PC-9 (cell line): ENCODE results near the gene JPT1. TPM values are rescaled to one million over a fixed set of nuclear protein-coding genes. Genes with fewer than 3 reads are reported as not detected.

Source experiments
- BruUV-seq: library from RNA; stranded (reverse); fragments of 400-500 nt; replicated peaks from 2 replicates; lab custom pipeline; 2021; lab: Mats Ljungman, UMichigan
- CTCF ChIA-PET: fragments of 300-600 bp; sonication (Branson Sonifier 250); formaldehyde crosslinking; loops from one replicate; lab custom pipeline; 2022; ENCODE audit warnings: antibody characterized with exemption; lab: Charles Lee
- POLR2A ChIA-PET: fragments of 300-600 bp; sonication (Branson Sonifier 250); formaldehyde crosslinking; loops from one replicate; lab custom pipeline; 2022; ENCODE audit warnings: antibody characterized with exemption; ENCODE audit not compliant: unreplicated experiment; lab: Charles Lee
- DNase-seq, 2 experiments: peaks; one replicate each; pipeline versions ENCODE4 v3.0.0 to v3.0.0-alpha.2; 2015 to 2022; ENCODE audit warnings: mixed read lengths in 1 of 2
- H2AFZ ChIP-seq: fragments of 200-600 bp; sonication (generic); 2 replicates; pipeline ENCODE4 v1.8.1; 2017; ENCODE audit warnings: antibody characterized with exemption
- H3F3A ChIP-seq: fragments of 200-600 bp; sonication (generic); 2 replicates; pipeline ENCODE4 v1.8.1; 2017; ENCODE audit warnings: antibody characterized with exemption, mild to moderate bottlenecking, low read depth; ENCODE audit not compliant: insufficient read depth
- H3K27ac ChIP-seq: fragments of 200-600 bp; sonication (generic); 2 replicates; pipeline ENCODE4 v1.6.1; 2016; ENCODE audit warnings: mixed run types
- H3K27me3 ChIP-seq: fragments of 200-600 bp; sonication (generic); 2 replicates; pipeline ENCODE4 v1.6.1; 2016; ENCODE audit warnings: low read depth, mixed run types; ENCODE audit not compliant: insufficient read depth
- H3K36me3 ChIP-seq: fragments of 200-600 bp; sonication (generic); 2 replicates; pipeline ENCODE4 v1.6.1; 2016; ENCODE audit warnings: low read depth, mixed run types
- H3K4me1 ChIP-seq: fragments of 200-600 bp; sonication (generic); replicated peaks from 2 replicates; pipeline ENCODE4 v1.6.1; 2016; ENCODE audit warnings: mixed run types; ENCODE audit not compliant: insufficient read depth
- H3K4me2 ChIP-seq: fragments of 200-600 bp; sonication (generic); 2 replicates; pipeline ENCODE4 v1.6.1; 2017; ENCODE audit warnings: mixed run types
- H3K4me3 ChIP-seq: fragments of 200-600 bp; sonication (generic); 2 replicates; pipeline ENCODE4 v1.6.1; 2016; ENCODE audit warnings: mixed run types
- H3K79me2 ChIP-seq: fragments of 200-600 bp; sonication (generic); 2 replicates; pipeline ENCODE4 v1.6.1; 2017; ENCODE audit warnings: low read depth, mixed run types
- H3K9me2 ChIP-seq: fragments of 200-600 bp; sonication (generic); 2 replicates; pipeline ENCODE4 v1.8.1; 2017; ENCODE audit warnings: mild to moderate bottlenecking; ENCODE audit not compliant: insufficient read depth
- H3K9me3 ChIP-seq: fragments of 200-600 bp; sonication (generic); 2 replicates; pipeline ENCODE4 v1.8.1; 2016; ENCODE audit warnings: low read depth; ENCODE audit not compliant: insufficient read depth
- H4K20me1 ChIP-seq: fragments of 200-600 bp; sonication (generic); 2 replicates; pipeline ENCODE4 v1.8.1; 2017; ENCODE audit not compliant: insufficient read depth
- EZH2 ChIP-seq: fragments of 200-600 bp; sonication (generic); IDR thresholded peaks from 2 replicates; pipeline ENCODE4 v1.8.0; 2017; ENCODE audit warnings: antibody characterized with exemption, low read depth
- intact Hi-C: fragments of 100-400 bp; cut with micrococcal nuclease; formaldehyde crosslinking; loops from one replicate; pipeline ENCODE4 v1.10.0; 2022; ENCODE audit not compliant: unreplicated experiment
- total RNA-seq: library from RNA; stranded (reverse); gene quantifications from 2 replicates; pipeline ENCODE4 v1.2.3, GENCODE V29; 2021
- TF ChIP-seq, protein P1 (sequence below): fragments of 200-600 bp; sonication (generic); conservative IDR thresholded peaks from 2 replicates; pipeline ENCODE4 v1.6.1; 2017; ENCODE audit warnings: mixed run types, antibody characterized with exemption, mild to moderate bottlenecking, moderate library complexity

JPT1 gene
- total RNA-seq, 1 experiment from 2014 or later: 250 TPM

DNA sequence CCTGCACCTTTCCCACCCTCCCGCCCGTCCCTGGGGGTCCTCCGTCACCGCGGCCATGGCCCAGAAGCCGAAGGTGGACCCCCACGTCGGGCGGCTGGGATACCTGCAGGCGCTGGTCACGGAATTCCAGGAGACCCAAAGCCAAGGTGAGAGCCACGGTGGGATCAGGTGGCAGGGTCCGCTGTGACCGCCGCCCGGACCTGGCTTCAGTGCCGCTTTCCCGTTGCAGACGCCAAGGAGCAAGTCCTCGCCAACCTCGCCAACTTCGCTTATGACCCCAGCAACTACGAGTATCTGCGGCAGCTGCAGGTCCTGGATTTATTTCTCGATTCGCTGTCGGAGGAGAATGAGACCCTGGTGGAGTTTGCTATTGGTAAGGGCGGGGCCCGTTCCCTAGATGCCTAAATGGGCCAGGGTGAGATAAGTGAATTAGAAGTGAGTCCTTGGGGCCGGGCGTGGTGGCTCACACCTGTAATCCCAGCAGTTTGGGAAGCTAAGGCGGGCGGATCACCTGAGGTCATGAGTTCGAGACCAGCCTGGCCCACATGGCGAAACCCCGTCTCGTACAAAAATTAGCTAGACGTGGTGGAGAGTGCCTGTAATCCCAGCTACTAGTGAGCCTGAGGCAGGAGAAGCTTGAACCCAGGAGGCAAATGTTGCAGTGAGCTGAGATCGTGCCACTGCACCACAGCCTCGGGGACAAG lies 43.9 kb downstream of the JPT1 start:
- peak; percentile 57 for DNase-seq
- H3K9me3 ChIP-seq: no peaks in the 10 kb centered on the region
- peaks cover 5% of the 10 kb centered on the region; the same call in 1 of the 2 replicates for H3K36me3 ChIP-seq
- BruUV-seq: TSS peak; percentile 15
- no peaks in the 10 kb centered on the region for H4K20me1 ChIP-seq
- peak overlapping the region; percentile 59 for H3K4me3 ChIP-seq
- H3K4me2 ChIP-seq: peak overlapping the region; percentile 95
- no peaks in the 10 kb centered on the region for H3K27me3 ChIP-seq
- intact Hi-C loops: loop anchor here (1.0 kb wide), 1 partner anchor 41 kb away; no protein-coding TSS in a partner anchor
- no peak for TF ChIP-seq EZH2
- TF ChIP-seq, protein P1, sequence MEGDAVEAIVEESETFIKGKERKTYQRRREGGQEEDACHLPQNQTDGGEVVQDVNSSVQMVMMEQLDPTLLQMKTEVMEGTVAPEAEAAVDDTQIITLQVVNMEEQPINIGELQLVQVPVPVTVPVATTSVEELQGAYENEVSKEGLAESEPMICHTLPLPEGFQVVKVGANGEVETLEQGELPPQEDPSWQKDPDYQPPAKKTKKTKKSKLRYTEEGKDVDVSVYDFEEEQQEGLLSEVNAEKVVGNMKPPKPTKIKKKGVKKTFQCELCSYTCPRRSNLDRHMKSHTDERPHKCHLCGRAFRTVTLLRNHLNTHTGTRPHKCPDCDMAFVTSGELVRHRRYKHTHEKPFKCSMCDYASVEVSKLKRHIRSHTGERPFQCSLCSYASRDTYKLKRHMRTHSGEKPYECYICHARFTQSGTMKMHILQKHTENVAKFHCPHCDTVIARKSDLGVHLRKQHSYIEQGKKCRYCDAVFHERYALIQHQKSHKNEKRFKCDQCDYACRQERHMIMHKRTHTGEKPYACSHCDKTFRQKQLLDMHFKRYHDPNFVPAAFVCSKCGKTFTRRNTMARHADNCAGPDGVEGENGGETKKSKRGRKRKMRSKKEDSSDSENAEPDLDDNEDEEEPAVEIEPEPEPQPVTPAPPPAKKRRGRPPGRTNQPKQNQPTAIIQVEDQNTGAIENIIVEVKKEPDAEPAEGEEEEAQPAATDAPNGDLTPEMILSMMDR: no peak
- H3K4me1 ChIP-seq: peaks cover 7% of the 10 kb centered on the region; the same call in 1 of the 2 replicates
- CTCF ChIA-PET: interaction anchor here (0.6 to 1.8 kb wide), 5 partner anchors 21 to 149 kb away, joined by 3 to 21 read pairs (median 3); partner anchors contain the start of gene NT5C
- POLR2A ChIA-PET: no interaction called here
- H3K9me2 ChIP-seq: no peaks in the 10 kb centered on the region
- peaks cover 78% of the 10 kb centered on the region for H3F3A ChIP-seq
- H3K79me2 ChIP-seq: peaks cover 33% of the 10 kb centered on the region
- H2AFZ ChIP-seq: peak overlapping the region; percentile 42; the same call in 1 of the 2 replicates
- H3K27ac ChIP-seq: 0 out of 2 replicates have a peak overlapping the region, but pooled peaks have one; percentile 7

DNA sequence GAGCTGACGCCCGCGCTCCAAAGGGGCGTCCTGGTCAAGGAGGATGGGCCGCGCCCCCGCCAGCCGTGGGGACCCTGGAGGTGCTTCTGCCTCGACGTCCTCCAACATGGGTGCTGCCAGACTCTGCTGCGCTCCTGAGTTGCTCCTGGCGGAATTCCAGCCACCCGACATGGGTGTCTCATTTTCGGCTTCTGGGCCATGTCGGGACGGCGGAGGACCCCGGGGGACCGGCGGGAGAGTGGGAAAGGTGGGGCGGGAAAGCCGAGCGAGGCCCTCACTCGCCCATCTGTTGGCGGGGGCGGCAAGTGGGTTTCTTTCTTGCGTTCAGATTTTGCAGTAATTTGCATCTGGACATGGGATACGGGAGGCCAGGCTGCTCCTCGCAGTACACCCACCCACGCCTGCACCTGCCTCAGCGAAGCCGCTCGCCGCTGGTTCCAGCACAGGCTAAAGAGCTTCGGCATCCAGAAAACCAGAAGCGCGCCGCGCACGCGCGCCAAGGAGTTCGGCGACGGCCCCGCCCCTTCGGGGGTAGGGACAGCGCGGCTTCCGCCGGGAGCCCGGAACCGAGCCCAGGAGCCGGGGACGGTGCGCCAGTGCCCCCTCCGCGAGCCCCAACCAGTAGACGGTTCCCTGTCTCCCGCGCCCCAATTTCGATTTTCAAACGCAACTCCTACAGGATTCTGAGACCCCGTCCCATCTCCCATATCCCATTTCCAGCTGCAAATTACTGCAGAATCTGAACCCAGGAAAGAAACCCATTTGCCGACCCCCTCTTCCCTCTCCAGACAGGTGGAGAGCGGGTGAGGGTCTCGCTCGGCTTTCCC lies 44.7 kb downstream of the JPT1 start, which contains the start of gene ARMC7:
ARMC7 (plus strand) TSS at position 563 of the 827 bp plus-strand sequence. CDS start 320 bp downstream, outside the sequence.
- peak within 1 kb of the TSS; percentile 95 for H3K4me2 ChIP-seq

More for the DNA sequence above, 44.7 kb downstream of the JPT1 start, which contains the start of gene ARMC7:
- peaks cover 5% of the 10 kb centered on the region; the same call in 1 of the 2 replicates for H3K36me3 ChIP-seq
- no peaks in the 10 kb centered on the region for H3K9me3 ChIP-seq
- DNase-seq: peak; percentile 69 to 92
- H3K4me3 ChIP-seq: peak within 1 kb of the TSS; percentile 59
- no peaks in the 10 kb centered on the region for H3K9me2 ChIP-seq
- CTCF ChIA-PET: interaction anchor here (0.6 to 1.8 kb wide), 5 partner anchors 20 to 148 kb away, joined by 3 to 21 read pairs (median 3); no protein-coding TSS in a partner anchor
- H3K4me1 ChIP-seq: peaks cover 12% of the 10 kb centered on the region; the same call in 1 of the 2 replicates
- H3F3A ChIP-seq: peaks cover 80% of the 10 kb centered on the region
- H2AFZ ChIP-seq: peak within 1 kb of the TSS; percentile 42
- peaks cover 25% of the 10 kb centered on the region for H3K79me2 ChIP-seq
- H3K27ac ChIP-seq: peak within 1 kb of the TSS; percentile 44; the same call in 1 of the 2 replicates
- POLR2A ChIA-PET: no interaction called here
- no peaks in the 10 kb centered on the region for H3K27me3 ChIP-seq
- BruUV-seq: TSS peak; percentile 97
- no peaks in the 10 kb centered on the region for H4K20me1 ChIP-seq
- TF ChIP-seq, protein P1: no peak
- TF ChIP-seq EZH2: no peak
- intact Hi-C loops: loop anchor here (1.0 to 2.0 kb wide), 3 partner anchors 13 to 49 kb away; no protein-coding TSS in a partner anchor
